Activated CD4-positive, alpha-beta T cell treated with anti-CD3 and anti-CD28 coated beads, Interleukin-2, amount 50 U/mL, for 4 hours (primary cell): ENCODE measurements around the gene ICOS.
"Not testable (repeated sequence)": the region's sequence is repeated elsewhere in the genome, so short reads cannot be mapped to it uniquely, and the experiment has no call there.

Source experiments
- DNase-seq, 2 experiments: peaks; one replicate each; pipeline ENCODE4 v3.0.0-alpha.2; 2020

The ICOS gene

DNA sequence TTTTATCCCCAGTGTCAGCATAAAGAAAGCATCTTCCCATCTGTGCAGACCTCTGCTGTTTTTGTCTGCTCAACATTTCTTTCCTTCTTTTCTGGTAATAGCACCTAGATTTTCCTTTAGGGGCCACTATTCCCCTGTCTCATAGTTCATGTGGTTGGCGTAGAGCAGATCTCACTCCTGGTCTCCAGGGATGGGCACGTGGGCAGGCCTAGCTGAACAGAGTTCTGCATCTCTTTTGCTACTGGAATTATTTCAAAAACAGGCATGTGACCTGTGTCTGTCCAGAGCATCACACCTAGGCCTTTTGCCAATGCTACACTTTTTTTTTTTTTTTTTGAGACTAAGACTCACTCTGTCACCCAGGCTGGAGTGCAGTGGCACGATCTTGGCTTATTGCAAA is 17.7 kb upstream of the ICOS start:
- DNase-seq = no peak

DNA sequence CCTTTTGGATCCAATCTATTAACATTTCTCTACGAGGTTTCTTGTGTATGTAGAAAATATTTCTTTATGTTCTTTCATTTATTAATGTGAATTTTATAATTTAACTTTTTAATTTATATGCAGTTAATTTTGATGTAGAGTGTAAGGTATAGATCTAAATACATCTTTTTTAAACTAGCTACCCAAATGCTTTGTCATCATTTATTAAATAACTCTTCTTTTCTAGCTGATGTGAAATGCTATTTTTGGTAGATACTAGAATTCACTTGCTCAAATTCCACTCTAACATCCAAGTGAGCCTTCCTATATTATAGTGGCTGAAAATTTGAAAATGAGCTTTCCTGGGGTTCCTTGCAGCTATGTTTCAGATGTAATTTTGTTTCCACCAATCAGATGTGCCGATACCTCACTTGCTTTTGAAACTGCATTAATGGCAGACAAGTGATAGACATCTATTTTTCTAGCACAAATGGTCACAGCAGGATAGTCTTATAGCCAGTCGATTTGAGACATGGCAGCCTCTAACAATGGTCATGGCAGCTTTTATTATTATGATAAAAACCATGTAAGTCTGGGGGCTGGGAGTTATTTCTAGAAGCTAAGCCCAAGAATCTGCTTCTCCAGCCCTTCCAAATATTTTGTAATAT is 10.9 kb upstream of the ICOS start:
- DNase-seq = no peak

GRCh38 chr2:203928849-203929248 is 7.7 kb upstream of the ICOS start:
- DNase-seq = no peak

GRCh38 chr2:203931262-203931661 is 5.3 kb upstream of the ICOS start:
- not testable (repeated sequence) for DNase-seq

DNA sequence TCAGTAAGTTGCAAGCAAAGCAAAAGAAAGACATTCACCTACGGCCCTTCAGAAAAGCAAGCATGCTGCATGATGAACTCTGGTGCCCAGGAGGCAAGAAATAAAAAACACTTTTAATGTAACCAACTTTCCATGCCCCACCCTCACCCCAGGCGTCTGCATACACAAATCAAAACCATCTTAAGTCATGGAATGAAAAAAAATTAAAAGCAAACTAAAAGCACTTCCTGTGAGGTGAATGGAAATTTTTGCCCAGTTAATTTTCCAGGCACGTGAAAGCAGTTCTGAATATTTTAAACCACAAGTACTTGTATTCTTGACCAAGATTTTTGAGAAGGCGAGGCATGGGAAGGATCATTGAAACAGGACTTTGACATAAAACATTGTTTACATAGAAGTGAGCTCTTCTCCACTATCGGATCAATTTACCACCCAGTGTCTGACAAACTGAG is 2.5 kb upstream of the ICOS start:
- DNase-seq = peak; percentile 59 to 62

DNA sequence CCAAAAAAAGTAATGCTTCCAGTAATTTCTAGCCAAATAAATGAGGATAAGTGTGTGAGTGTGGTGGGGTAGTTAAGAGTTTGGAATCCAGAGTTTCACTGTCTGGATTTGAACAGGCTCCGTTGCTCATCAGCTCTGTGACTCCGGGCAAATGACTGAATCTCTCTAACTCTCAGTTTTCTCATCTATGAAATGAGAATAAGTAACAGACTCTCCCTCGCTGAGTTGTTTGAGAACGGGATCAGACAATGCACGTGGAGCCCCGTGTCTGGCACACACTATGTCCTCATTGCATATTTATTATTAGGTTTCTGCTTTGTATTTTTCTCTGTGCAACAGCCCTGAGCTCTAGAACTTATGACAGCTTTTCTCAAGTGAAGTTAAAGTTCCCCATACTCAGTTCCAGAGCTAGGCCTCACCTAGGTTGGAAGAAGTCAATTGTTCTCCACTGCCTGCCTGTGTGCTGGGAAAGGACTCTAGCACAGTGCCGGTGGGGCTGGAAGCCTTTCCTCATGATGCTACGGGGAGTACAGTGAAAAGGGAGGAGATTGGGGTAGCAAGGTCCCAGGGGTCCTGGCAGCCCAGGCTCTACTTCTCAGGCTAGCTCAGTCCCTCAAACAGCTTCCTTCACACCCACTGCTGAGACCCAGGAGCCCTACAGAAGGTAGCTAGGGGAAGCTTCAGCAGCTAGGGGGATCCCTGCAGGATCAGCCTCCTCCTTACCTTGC is 1.7 kb upstream of the ICOS start:
- no peak for DNase-seq

DNA sequence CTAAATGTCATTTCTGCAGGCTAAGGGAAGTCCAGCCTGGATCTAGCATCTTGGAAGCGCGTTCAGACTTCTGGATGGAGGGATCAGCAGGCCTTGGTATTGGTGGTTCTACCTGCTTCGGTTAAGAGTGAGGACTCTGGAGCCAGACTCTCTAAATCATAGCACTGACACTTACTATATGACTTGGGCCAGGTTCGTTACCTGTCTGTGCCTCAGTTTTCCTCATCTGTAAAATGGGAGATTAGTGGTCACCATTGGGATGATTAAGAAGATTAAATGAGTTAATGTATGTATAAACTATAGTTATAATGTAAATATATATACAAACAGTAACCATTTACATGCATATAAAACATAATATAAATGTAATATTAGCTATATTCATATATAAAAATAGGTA is 995 bp upstream of the ICOS start:
- no peak for DNase-seq

DNA sequence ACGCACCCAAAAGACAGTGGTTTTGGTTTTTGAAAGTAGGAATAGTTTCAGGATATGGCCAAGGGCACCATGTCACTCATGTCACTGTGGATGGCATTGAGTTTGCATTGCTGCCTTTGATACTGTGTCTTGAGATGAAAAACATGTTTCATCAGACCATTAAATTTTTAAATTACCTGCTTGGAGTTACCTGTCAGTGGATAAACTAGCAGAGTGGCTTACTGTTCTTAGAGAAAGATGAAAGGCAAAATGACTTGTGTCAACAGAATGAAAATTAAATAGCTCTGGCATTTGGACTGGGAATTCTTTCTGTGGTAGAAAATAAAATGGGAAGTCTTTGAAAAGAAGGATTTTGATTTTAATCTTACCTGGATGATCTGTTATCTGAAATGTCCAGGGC is 386 bp downstream of the ICOS start:
- no peak for DNase-seq

- DNase-seq = no peak
Measured at GRCh38 chr2:203937788-203938187, 1.2 kb downstream of the ICOS start.

GRCh38 chr2:203940039-203940438 is 3.5 kb downstream of the ICOS start:
- no peak for DNase-seq

- not testable (repeated sequence) for DNase-seq
Measured at GRCh38 chr2:203943493-203944382, 7.2 kb downstream of the ICOS start.

GRCh38 chr2:203948733-203949132 is 12.2 kb downstream of the ICOS start:
- DNase-seq = no peak

DNA sequence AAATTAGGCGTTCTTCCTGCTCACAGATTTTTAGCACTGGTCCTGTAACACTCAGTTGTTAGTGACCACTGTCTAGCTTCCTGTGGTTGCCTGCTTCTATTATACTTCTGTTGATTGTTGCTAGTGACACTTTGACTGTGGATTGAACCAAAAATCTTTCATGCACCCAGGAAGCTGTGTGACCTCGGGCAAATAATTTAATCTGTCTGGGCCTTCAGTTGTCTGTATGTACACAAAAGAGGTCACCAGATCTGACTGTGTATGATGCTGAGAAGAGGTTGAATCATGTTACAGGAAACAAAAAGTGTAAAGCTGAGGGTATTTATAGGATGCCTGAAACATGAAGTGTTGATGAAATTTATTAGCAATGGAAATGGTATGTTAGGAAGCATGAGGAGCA is 12.7 kb downstream of the ICOS start:
- no peak for DNase-seq

DNA sequence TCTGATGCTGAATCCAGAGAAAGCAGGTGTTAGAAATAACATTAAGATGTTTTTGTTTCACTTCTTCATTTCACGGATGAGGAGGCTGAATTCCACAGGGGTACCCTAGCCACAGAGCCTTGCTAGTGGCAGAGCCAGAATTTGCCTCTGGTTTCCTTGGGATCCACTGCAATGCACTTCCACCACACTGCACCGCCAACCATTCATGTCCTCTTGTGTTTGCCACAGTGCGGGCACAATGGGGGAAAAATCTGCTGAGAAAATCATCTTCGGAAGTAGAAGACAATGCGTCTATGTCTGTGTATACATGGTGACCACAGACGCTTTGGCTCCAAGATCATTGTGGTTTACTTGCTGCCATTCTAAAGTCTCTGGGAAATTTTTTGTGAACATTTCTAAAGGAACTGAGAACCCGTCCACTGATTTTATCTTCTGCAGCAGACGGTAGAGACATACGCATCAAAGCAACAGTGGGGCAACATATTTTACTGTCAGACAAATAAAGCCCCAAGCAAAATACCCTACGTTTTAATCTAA is 14.9 kb downstream of the ICOS start:
- DNase-seq = no peak

DNA sequence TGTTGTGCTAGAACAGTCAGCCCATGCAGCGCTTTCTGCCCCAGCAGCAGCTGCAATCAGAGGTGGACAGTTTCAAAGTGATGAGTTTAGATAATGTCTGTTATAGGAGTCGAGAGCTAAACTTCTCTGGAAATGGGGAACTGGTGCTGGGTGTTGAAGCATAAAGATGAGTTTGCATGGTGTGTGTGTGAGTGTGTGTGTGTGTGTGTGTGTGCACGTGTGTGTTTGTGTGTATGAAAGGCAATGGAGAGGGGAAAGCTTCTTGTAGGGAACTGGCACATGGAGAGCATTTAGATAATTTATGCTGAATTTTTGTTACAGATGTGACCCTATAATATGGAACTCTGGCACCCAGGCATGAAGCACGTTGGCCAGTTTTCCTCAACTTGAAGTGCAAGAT is 22.7 kb downstream of the ICOS start:
- no peak for DNase-seq

DNA sequence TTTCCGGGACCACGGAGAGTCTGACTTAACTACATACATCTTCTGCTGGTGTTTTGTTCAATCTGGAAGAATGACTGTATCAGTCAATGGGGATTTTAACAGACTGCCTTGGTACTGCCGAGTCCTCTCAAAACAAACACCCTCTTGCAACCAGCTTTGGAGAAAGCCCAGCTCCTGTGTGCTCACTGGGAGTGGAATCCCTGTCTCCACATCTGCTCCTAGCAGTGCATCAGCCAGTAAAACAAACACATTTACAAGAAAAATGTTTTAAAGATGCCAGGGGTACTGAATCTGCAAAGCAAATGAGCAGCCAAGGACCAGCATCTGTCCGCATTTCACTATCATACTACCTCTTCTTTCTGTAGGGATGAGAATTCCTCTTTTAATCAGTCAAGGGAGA is 23.1 kb downstream of the ICOS start:
- no peak for DNase-seq

DNA sequence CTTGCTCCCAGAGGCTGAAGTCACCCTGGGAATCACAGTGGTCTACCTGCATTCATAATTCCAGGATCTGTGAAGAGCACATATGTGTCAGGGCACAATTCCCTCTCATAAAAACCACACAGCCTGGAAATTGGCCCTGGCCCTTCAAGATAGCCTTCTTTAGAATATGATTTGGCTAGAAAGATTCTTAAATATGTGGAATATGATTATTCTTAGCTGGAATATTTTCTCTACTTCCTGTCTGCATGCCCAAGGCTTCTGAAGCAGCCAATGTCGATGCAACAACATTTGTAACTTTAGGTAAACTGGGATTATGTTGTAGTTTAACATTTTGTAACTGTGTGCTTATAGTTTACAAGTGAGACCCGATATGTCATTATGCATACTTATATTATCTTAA is 24.2 kb downstream of the ICOS start:
- DNase-seq = no peak

DNA sequence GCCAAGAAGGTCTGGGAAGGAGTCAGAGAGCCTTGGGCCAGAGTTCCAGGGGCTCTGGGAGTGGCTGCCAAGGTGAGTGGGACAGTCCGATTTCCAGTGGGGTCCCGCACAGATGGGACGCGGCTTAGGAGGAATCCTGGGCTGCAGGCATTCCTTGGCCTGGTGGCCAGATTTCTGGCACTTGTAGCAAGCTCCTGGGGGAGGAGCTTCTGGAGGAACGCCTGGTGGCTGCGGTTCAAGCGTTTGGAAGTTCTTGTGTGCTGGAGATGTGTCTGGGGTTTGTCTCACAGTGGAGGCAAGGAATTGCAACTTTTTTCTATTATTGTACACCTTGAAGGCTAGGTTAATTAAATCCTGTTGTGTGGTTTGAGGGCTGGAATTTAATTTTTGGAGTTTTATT is 28.6 kb downstream of the ICOS start:
- DNase-seq = not testable (repeated sequence)

DNA sequence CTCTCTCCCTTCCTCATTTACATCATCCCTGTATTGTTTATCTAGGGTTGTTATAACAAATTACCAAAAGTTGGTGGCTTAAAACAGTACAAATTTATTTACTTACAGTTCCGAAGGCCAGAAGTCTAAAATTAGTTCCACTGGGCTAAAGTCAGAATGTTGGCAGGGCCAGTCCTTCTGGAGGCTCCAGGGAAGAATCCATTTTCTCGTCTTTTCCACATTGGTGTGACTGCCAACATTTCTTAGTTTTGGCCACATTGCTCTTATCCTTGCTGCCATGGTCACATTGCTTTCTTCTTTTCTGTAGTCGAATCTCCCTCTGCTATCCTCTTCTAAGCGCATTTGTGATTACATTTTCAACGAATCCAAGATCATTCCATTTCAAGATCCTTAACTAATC is 34.7 kb downstream of the ICOS start:
- DNase-seq = no peak

GRCh38 chr2:203972066-203972465 is 35.5 kb downstream of the ICOS start:
- DNase-seq = no peak

GRCh38 chr2:203973000-203973399 is 36.4 kb downstream of the ICOS start:
- no peak for DNase-seq

GRCh38 chr2:203973676-203974075 is 37.1 kb downstream of the ICOS start:
- no peak for DNase-seq

- DNase-seq = no peak
Measured at GRCh38 chr2:203975912-203976311, 39.3 kb downstream of the ICOS start.
